SU-DHL-6 (cell line): ENCODE measurements around the gene MICAL2.

Experiments used
- EZH2phosphoT487 ChIP-seq: fragments of 200-600 bp; sonication (generic), shearing (Covaris generic); conservative IDR thresholded peaks from 2 replicates; pipeline ENCODE4 v1.6.1; 2018; ENCODE audit warnings: mild to moderate bottlenecking, antibody characterized with exemption, low read length, moderate library complexity, mixed read lengths
- TF ChIP-seq, protein P1 (sequence below): fragments of 200-600 bp; sonication (generic); IDR thresholded peaks from one replicate; pipeline ENCODE4 v1.5.1; 2017; ENCODE audit warnings: antibody characterized with exemption, mild to moderate bottlenecking, low read length, moderate library complexity; ENCODE audit not compliant: insufficient read depth, poor library complexity, severe bottlenecking

DNA sequence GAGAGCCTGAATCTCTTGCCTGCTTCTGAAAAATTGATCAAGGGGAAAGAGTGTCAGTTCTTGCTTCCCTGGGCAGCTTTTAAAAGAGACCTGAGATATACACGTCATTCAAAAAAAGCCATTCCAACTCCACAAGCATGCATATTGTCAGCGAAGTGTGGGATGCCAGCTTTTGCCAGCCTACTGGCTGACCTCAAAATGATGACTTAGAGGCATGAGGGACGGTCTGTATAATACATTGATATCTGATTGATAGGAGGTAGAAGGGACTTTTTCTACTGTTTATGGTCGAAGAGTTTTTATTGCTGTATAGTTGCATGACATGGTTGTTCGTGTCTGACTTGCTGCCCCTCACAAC, 126.3 kb downstream of the MICAL2 start:
- TF ChIP-seq, protein P1, sequence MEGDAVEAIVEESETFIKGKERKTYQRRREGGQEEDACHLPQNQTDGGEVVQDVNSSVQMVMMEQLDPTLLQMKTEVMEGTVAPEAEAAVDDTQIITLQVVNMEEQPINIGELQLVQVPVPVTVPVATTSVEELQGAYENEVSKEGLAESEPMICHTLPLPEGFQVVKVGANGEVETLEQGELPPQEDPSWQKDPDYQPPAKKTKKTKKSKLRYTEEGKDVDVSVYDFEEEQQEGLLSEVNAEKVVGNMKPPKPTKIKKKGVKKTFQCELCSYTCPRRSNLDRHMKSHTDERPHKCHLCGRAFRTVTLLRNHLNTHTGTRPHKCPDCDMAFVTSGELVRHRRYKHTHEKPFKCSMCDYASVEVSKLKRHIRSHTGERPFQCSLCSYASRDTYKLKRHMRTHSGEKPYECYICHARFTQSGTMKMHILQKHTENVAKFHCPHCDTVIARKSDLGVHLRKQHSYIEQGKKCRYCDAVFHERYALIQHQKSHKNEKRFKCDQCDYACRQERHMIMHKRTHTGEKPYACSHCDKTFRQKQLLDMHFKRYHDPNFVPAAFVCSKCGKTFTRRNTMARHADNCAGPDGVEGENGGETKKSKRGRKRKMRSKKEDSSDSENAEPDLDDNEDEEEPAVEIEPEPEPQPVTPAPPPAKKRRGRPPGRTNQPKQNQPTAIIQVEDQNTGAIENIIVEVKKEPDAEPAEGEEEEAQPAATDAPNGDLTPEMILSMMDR, result no peak
- TF ChIP-seq EZH2phosphoT487, result no peak
